ENCODE measurements around the gene SH3D21.
A peak's percentile ranks its signal among the peaks of the same experiment; 100 is the strongest.

The SH3D21 gene

GRCh38 chr1:36304521-36304920 lies 1.6 kb upstream of the SH3D21 start:
- no peak for DNase-seq

DNA sequence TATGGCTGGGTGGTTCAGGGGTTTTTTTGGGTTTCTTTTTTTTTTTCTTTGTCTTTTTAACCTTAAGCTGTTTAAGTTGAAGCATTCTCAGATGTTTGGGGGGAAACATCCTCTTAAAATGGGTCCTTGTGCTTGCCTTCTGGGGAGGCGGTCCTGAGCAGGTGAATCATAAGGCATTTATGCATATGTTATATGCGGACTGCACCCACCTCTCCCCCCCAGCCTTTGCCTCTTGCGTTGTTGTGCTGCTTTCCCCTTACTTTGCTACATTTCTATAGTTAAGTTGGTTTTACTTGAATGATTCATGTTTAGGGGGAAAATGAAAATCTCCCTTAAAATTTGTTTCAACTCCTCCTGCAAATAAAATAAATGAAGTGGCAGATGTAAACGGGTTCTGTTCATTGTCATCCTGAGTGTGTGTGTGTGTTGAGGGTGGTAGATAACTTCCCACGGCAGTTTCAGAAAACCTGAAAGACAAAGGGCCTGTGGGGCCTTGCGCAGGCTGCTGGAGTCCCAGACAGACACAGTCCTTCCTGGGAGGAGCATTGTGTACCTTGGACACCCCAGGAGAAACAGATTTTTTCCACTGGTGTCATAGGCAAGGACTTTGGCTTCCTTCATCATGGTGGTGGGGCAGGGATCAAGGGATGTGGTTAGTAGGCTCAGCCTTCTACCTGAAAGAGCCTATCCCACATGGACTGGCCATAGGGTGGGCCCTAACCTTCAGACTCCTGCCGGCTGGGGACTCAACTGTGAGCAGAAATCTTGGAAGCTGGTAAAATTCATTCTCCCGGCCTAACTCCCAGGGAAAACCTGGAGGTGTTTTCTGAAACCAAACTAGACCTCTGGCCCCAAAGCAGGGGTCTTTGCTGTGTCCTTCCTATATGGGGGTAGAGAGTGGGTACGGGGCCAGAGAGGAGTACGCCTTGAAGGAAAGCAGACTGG lies 926 bp upstream of the SH3D21 start:
- DNase-seq, result no peak

DNA sequence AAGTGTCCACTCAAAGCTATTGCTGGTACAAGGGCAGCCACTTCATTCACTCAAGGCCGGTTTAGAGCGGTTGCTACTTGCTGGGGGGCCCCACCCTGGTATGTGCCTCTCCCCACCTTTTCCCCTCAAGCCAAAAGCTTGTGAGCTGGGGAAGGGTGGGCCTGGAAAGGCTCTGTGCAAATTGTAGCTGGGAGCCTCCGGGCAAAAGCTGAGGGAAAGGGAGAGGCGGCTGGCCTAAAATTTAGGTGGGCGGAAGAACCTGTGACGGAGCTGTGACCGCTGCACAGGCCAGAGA lies 306 bp upstream of the SH3D21 start:
- no peak for DNase-seq

DNA sequence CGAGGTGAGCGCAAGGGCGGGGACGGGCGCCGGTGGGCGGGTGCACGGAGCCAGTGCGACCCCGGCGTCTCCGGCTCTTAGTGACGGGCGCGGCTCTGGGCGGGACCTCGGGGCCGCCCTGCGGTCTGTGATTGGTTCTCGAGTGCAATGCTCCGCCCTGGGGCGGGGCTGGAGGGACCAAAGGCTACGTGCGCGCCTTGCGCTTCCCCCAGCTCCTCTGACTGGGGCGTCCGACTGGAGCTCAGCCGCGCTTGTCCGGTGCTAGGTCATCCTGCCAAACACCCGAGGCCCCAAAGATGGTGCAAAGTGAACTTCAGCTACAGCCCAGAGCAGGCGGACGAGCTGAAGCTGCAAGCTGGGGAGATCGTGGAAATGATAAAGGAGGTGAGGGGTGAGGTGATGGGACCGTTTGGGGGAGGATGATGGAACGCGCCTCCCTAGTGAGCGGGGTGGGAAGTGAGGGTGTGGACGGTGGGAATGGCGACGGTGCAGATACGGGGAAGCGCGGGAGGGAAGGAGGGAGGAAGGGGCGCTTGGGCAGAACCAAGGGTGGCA lies 811 bp downstream of the SH3D21 start:
- DNase-seq, result peak; percentile 92

DNA sequence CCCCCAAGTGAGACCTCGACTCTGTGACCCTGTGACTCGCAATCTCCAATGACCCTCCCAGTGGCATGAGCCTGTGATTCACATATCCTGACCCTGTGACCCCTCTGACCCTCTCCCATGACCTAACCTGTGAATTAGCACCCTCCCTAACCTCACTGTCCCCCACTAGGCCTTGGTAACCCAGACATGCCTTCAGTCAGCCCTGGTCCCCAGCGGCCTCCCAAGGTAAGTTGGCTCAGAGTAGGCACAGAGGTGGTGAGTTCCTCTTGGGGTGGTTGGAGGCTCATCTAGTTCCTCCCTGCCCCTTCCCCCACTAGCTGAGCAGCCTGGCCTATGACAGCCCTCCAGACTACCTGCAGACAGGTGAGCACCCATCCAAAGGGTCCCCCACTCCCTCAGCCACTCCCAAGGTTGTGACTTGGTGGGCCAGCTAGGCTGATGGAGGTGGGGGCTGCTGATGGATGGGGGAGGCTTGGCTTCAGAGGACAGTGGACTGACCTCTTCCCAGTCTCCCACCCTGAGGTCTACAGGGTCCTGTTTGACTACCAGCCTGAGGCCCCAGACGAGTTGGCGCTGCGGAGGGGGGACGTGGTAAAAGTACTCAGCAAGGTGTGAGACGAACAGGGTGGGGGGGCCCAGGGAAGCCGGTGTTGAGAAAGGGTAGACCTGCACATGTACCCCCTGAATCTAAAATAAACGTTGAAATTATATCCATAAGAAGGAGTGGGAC lies 1.6 kb downstream of the SH3D21 start:
- no peak for DNase-seq

DNA sequence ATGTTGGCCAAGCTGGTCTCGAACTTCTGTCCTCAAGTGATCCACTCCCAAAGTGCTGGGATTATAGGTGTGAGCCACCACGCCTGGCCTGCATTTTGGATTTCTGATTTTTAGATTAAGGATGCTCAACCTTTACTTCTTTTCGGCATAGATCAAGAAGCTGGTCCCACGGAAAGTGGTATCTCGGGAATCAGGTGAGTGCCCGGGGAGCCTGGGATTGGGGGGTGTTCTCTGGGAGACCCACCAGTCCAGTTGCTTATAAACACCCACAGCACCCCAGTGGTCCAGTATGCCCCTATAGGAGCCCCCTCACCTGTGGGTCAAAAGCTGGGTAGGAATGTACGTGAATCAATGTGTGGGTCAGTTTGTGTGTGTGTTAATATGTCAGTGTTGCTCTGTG lies 3.2 kb downstream of the SH3D21 start:
- DNase-seq, result no peak

- no peak for DNase-seq
Measured at GRCh38 chr1:36320291-36320761, 14.2 kb downstream of the SH3D21 start.

DNA sequence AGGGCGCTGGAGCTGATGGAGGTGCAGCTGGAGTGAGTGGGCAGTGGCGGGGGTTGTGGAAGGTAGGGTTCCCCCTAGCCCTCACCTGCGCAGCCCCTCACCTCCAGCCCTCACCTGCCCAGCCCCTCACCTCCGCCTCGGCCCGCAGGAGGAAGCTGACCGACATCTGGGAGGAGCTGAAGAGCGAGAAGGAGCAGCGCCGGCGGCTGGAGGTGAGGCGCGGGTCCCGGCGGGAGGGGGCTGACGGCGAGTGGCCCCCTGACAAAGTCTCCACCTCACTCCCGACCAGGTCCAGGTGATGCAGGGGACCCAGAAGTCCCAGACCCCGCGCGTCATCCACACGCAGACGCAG lies 14.6 kb downstream of the SH3D21 start:
- DNase-seq, result no peak

GRCh38 chr1:36321119-36321951 lies 15.2 kb downstream of the SH3D21 start:
- peak; percentile 94 for DNase-seq

GRCh38 chr1:36322041-36322785 lies 16.0 kb downstream of the SH3D21 start:
- DNase-seq, result no peak

- DNase-seq, result peak; percentile 53
Measured at GRCh38 chr1:36322786-36323635, 16.8 kb downstream of the SH3D21 start.

DNA sequence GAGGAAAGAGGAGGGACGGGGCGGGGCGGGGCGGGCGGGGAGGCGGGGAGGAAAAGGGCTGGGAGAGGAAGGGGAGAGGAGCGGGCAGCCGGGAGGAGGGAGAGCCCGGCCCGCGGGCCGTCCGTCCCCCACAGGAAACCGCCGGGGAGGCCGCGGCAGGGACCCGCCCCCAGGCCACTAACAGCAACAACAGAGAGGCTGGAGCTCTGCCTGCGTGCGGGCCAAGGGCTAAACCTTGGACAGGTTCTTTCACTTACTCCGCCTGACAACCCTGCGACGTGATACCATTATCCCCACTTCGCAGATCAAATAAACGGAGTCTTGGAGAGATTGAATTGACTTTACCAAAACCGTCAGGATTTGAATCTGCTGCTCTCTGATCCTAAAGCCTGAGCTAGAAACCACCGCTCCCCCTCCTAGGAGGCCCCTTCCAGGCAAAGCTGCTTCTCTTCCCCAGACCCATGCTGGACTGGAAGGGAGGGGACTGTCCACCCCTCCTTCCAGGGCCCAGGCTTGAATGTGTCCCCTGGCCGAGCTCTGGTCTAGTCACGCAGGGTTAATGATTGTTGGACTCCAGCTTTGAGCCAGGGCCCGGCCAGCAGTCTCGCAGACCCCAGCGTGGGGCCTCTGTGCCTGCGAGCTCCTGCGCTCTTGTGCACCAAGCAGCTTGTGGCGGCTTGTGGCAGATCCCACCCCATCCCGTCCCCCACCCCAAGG lies 17.6 kb downstream of the SH3D21 start, which contains the start of gene EVA1B:
Gene EVA1B (minus strand): TSS at position 10 of the 717 bp plus-strand sequence. CDS start 608 bp downstream, outside the sequence.
- DNase-seq, result peak; percentile 87

DNA sequence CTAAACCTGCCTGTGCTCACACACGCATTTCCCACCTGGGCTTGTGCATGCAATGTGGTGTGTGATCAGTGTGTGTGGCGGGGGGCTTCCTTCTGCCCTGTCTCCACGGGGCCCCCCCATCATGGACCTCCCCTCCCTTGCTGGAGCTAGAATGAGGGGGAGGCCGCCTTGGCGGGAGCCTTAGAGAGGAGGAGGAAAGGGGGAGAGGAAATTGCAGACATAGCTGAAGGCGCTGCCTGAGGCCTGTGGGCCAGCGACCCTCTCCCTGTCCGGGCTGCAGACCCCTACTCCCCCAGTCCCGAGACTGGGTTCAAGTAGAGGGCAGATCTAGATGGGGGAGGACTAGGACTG lies 18.2 kb downstream of the SH3D21 start:
- no peak for DNase-seq

GRCh38 chr1:36326499-36326898 lies 20.3 kb downstream of the SH3D21 start:
- no peak for DNase-seq

- DNase-seq, result peak; percentile 74
Measured at GRCh38 chr1:36327421-36328087, 21.4 kb downstream of the SH3D21 start.

DNA sequence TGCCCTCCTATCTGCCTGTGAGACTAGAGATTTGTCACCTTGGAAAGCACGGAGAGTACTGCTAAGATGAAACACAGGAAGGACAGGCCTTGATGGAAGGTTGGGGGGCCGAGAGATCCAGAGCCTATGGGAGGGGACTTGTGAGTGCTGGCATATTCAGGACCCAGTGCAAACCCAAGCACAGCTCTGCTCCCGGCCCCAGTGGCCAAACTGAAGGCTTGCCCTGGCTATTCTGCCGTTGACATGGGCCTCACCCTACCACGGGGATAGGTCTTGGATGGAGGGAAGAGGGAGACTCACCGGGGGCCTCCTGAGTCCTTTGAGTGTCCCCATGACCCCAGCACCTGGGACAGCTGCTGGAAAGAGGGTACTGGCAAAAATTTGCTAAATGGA lies 21.9 kb downstream of the SH3D21 start:
- DNase-seq, result no peak

DNA sequence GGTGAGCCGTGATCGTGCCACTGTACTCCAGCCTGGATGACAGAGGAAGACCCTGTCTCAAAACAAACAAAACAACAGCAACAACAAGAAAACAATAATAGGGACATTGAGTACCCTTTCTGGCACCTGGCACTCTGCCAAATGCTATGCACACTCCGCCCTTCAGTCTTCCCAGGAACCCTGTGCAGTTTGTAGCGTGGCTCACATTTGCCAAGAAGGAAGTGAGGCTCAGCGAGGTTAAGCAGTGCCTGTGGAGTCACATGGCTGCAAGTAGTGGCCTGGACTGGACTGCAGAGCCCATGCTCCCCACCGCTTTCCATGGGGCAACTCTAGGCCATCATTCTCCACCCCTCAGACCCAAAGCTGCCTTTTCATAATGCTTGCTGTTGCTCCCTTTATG lies 22.5 kb downstream of the SH3D21 start:
- DNase-seq, result no peak

GRCh38 chr1:36329817-36330216 lies 23.6 kb downstream of the SH3D21 start:
- no peak for DNase-seq

- no peak for DNase-seq
Measured at GRCh38 chr1:36330940-36331339, 24.8 kb downstream of the SH3D21 start.

DNA sequence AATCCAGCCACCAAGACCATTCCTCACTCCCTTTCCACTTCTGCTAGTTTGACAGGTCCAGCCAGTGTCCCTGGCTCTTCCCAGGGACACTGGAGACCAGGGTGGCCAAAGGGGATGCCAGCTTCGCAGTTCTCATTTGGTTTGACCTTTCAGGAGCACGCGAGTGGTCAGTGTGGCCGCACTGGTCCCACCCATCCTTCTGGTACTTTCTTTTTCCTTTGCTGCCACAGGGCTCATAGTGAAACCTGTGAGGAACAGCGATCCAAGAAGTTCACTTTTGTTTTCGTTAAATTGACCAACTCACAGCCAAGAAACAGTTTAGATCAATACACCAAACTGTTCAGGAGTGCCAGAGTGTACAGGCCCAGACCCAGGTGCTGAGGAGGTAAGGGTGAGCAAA lies 31.7 kb downstream of the SH3D21 start:
- DNase-seq, result no peak

All from fibroblast of skin of right biceps (primary cell).